Measurements from ENCODE around the gene BABAM1. TPM values are rescaled to one million over a fixed set of nuclear protein-coding genes. Genes with fewer than 3 reads are reported as not detected.
"Not testable (repeated sequence)": the region's sequence is repeated elsewhere in the genome, so short reads cannot be mapped to it uniquely, and the experiment has no call there.

The BABAM1 gene
- total RNA-seq, 1 donor: 101 TPM

DNA sequence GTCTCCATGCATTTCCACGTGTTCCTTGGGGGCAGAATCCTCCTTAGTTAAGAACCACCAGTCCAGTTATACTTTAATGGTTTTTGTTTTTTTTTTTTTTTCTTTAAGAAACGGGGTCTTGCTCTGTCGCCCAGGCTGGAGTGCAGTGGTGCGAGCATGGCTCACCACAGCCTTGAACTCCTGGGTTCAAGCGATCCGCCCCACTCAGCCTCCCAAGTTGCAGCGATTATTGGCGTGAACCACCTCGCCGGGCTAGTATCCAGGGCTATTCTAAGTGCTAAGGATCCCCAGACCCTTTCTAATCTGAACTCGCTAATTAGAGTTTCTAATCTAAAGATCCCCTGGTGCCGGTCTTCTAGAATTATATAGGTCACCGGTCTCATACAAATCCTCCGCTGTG lies 26.4 kb downstream of the BABAM1 start:
- TF ChIP-seq, protein P1, sequence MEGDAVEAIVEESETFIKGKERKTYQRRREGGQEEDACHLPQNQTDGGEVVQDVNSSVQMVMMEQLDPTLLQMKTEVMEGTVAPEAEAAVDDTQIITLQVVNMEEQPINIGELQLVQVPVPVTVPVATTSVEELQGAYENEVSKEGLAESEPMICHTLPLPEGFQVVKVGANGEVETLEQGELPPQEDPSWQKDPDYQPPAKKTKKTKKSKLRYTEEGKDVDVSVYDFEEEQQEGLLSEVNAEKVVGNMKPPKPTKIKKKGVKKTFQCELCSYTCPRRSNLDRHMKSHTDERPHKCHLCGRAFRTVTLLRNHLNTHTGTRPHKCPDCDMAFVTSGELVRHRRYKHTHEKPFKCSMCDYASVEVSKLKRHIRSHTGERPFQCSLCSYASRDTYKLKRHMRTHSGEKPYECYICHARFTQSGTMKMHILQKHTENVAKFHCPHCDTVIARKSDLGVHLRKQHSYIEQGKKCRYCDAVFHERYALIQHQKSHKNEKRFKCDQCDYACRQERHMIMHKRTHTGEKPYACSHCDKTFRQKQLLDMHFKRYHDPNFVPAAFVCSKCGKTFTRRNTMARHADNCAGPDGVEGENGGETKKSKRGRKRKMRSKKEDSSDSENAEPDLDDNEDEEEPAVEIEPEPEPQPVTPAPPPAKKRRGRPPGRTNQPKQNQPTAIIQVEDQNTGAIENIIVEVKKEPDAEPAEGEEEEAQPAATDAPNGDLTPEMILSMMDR (IDR thresholded peaks at IDR 0.05; ENCODE audit: insufficient read depth, low read depth, low read length): no peak
- DNase-seq (ENCODE audit: low read depth): no peak
- no peak overlapping the region for H3K4me3 ChIP-seq (ENCODE audit: low read depth, low read length)

DNA sequence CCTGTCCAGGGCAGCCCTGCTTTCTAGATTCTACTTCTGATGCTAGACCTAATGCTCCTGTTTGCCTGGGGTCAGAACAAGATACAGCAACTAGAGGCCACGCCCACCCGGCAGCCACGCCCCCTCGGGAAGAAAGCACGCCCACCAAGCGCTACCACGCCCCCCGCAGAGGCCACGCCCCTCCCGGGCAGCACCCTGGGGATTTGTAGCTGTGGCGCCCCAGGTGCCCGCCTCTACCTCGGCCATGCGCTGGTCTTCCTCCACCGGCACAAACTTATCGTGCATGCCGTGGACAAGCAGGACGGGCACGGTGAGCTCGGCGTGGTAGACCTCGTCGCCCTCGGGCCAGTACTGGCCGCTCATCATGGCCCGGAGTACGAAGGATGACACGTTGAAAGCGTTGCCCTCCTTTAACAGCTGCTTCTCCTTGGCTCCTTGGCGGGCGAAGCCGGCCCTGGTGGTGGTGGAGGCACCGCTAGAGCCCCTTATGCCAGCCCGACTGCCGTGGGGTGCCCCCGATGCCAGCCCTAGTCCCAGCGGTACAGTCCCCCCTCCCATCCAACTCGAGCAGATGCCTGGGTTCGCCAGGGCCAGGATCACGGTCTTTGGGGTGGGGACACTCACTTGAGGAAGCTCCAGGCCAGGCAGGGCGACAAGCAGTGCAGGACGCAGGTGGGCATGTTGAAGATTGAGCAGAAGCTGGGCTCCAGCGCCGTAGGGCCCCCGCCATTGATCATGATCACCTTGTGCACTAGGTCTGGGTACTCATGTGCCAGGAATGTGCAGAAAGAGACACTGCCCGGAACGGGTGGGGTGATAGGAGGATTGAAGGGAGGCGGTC lies 27.0 kb downstream of the BABAM1 start:
- no peak overlapping the region for H3K4me3 ChIP-seq (ENCODE audit: low read depth, low read length)
- TF ChIP-seq, protein P1 (IDR thresholded peaks at IDR 0.05; ENCODE audit: insufficient read depth, low read depth, low read length): no peak
- DNase-seq (ENCODE audit: low read depth): no peak

DNA sequence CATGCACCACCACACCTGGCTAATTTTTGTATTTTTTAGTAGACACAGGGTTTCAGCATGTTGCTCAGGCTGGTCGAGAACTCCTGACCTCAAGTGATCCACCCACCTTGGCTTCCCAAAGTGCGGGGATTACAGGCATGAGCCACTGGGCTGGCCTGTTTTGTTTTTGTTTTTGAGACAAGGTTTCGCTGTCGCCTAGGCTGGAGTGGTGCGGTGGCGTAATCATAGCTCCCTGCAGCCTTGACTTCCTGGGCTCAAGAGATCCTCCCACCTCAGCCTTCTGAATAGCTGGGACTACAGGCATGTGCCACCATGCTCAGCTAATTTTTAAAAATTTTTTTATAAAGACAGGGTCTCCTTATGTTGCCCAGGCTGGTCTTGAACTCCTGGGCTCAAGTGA lies 28.3 kb downstream of the BABAM1 start:
- H3K4me3 ChIP-seq (ENCODE audit: low read depth, low read length); DNase-seq (ENCODE audit: low read depth): not testable (repeated sequence)

DNA sequence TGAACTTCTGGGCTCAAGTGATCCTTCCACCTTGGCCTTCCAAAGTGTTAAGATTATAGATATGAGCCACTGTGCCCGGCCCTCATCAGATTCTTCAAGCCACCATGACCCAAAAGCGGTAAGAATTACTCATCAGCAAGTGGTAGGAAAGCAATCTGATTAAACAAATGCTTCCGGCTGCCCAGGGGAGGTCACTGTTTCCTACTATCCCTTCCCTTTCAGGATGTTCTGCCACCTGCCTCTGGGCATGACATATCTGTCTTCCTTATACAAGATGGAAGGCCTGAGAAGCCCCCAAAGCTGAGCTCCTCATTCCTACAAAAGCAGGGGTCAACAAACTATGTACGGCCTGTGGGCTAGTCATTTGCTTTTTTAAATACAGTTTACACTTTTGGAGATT lies 29.0 kb downstream of the BABAM1 start:
- TF ChIP-seq, protein P1 (IDR thresholded peaks at IDR 0.05; ENCODE audit: insufficient read depth, low read depth, low read length): peak; percentile 14
- peak; percentile 37 for DNase-seq (ENCODE audit: low read depth)
- H3K4me3 ChIP-seq (ENCODE audit: low read depth, low read length): no peak overlapping the region

DNA sequence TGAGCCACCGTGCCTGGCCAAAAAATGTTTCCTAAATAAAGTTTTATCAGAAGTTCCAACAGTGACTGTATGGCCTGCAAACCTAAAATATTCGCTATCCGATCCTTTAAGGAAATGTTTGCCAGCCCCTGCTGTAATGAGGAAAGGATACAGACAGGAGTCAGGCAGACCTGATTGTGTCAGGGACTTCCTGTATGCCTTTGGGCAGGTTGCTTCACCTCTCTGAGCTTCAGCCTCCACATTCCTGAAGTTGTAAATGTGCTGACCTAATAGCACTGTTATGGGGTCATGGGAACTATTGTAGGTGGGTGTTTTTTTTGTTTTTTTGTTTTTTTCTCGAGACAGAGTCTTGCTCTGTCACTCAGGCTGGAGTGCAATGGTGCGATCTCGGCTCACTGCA lies 29.7 kb downstream of the BABAM1 start:
- TF ChIP-seq, protein P1 (IDR thresholded peaks at IDR 0.05; ENCODE audit: insufficient read depth, low read depth, low read length): no peak
- no peak for DNase-seq (ENCODE audit: low read depth)
- no peak overlapping the region for H3K4me3 ChIP-seq (ENCODE audit: low read depth, low read length)

DNA sequence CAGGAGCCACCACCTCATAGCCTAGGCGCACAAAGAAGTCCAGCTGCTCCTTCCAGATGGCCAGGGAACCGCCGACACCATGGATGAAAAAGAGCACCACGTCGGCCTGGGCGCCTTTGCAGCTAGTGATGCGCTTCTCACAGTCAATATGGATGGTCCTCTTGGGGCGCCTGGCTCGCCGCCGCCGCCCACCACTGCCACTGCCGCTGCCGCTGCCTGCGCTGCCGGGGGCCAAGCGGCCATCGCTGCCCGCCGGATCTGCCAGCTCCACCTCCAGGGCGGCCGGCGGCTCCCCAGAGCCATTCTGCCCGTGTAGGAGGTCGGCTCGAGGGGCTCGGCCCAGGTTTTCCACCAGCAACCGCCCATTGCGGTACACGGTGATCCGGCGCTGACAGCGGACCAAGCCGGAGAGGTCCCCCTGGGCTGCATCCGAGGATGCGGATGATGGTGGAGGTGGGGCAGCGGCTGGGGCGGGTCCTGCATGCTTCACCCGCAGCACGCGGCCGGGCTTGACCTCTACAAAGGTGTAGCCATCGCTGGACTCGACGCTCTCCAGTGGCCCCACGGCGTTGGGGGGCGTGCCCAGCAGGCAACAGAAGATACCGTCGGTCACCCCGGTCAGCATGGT lies 33.9 kb downstream of the BABAM1 start:
- TF ChIP-seq, protein P1 (IDR thresholded peaks at IDR 0.05; ENCODE audit: insufficient read depth, low read depth, low read length): no peak
- DNase-seq (ENCODE audit: low read depth): no peak
- H3K4me3 ChIP-seq (ENCODE audit: low read depth, low read length): no peak overlapping the region

DNA sequence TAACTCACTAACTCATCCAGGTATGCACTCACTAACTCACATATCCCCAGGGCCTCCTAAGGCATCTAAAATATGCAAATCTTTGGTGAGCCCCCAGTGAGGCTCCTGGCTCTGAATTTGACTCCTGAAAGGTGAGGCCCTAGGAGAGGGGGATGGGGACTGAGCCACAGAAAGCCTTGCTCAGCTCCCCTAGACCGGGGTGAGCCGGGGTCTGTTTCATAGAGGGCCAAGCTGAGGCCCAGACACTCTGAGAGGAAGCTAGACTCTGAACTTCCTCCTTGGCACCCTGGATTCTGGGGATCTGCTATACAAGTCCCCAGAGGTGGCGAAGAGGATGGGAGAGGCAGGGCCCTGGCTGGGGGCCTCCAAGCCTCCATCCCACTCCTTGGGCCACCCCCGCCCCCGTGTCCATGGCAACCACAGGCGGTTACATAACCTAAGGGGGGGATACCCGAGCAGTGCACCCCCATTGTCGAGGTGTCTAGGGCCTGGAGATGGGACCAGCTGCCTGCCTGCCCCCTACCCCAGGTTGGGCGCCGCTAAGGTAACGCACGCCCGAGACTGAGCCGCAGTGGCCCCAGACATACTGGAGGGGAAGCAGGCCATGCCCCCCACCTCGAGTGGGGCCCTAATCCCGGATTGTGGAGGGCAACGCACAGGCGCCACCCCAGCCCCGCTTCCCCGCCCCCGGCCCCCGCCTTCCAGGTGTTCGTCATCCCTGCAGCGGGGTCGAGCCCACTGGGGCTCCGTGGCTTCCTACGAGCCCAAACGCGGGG lies 35.3 kb downstream of the BABAM1 start:
- DNase-seq (ENCODE audit: low read depth): no peak
- H3K4me3 ChIP-seq (ENCODE audit: low read depth, low read length): peak overlapping the region; percentile 71
- TF ChIP-seq, protein P1 (IDR thresholded peaks at IDR 0.05; ENCODE audit: insufficient read depth, low read depth, low read length): no peak

Data from fibroblast of villous mesenchyme (primary cell).